HepG2 (cell line): ENCODE data around the gene BCKDHB.

Source experiments
- ARID2 ChIP-seq: sonication (generic); formaldehyde crosslinking; IDR thresholded peaks from 2 replicates; pipeline ENCODE4 v1.8.1; 2022; ENCODE audit warnings: mild to moderate bottlenecking, missing genetic modification reagents, borderline replicate concordance
- CTCF ChIP-seq: sonication (generic); formaldehyde crosslinking; IDR thresholded peaks from 2 replicates; pipeline ENCODE4 v1.5.0; 2020; ENCODE audit warnings: mild to moderate bottlenecking, missing genetic modification reagents, moderate library complexity
- KDM1A ChIP-seq: IDR thresholded peaks from 2 replicates; pipeline ENCODE4 v1.6.1; 2016; ENCODE audit warnings: missing compliant biosample characterization
- RAD51 ChIP-seq: fragments of 450-650 bp; IDR thresholded peaks from 2 replicates; pipeline ENCODE4 v1.6.1; 2016; ENCODE audit warnings: borderline replicate concordance
- SP1 ChIP-seq, 2 experiments: fragments of 450-650 bp in 1 of 2; sonication (generic) in 1 of 2; formaldehyde crosslinking in 1 of 2; IDR thresholded peaks; 2 replicates each; pipeline versions ENCODE4 v1.4.0 to v1.6.1; 2016 to 2020; ENCODE audit warnings: missing genetic modification reagents in 1 of 2

GRCh38 chr6:80210618-80211017, 104.1 kb downstream of the BCKDHB start:
- no peak for TF ChIP-seq RAD51
- no peak for TF ChIP-seq ARID2
- no peak for TF ChIP-seq KDM1A (CRISPR knock-in tag)
- TF ChIP-seq SP1 (IDR thresholded peaks at IDR 0.05): no peak
- no peak for TF ChIP-seq SP1 (CRISPR knock-in tag; IDR thresholded peaks at IDR 0.05)
- no peak for TF ChIP-seq CTCF
